Loucy (cell line): Measurements from ENCODE around the gene TMEM95.

Experiments used
- H2AFZ ChIP-seq: fragments of 200-600 bp; sonication (generic); 2 replicates; pipeline ENCODE4 v1.6.0; 2016; ENCODE audit warnings: antibody characterized with exemption, mild to moderate bottlenecking, low read length, moderate library complexity
- H3F3A ChIP-seq: fragments of 200-600 bp; 2 replicates; pipeline ENCODE4 v1.6.0; 2016; ENCODE audit warnings: antibody characterized with exemption, low read depth, mild to moderate bottlenecking
- H3K27me3 ChIP-seq: fragments of 200-600 bp; sonication (generic); 2 replicates; pipeline ENCODE4 v1.6.1; 2014; ENCODE audit warnings: low read length, mild to moderate bottlenecking; ENCODE audit not compliant: insufficient read depth, poor library complexity, severe bottlenecking
- H3K36me3 ChIP-seq: fragments of 200-600 bp; sonication (generic); 2 replicates; pipeline ENCODE4 v1.6.1; 2016; ENCODE audit warnings: low read length; ENCODE audit not compliant: insufficient read depth
- H3K4me1 ChIP-seq: fragments of 200-600 bp; sonication (generic); 2 replicates; pipeline ENCODE4 v1.5.1; 2014; ENCODE audit warnings: low read length, mild to moderate bottlenecking; ENCODE audit not compliant: insufficient read depth, poor library complexity, severe bottlenecking
- H3K4me2 ChIP-seq: fragments of 200-600 bp; sonication (generic); 2 replicates; pipeline ENCODE4 v1.6.0; 2014; ENCODE audit warnings: antibody characterized with exemption, low read length, low read depth, mild to moderate bottlenecking; ENCODE audit not compliant: poor library complexity, severe bottlenecking
- H3K4me3 ChIP-seq: fragments of 200-600 bp; sonication (generic); 2 replicates; pipeline ENCODE4 v1.5.1; 2014; ENCODE audit warnings: low read length, mild to moderate bottlenecking, mixed read lengths; ENCODE audit not compliant: poor library complexity, severe bottlenecking
- H3K79me2 ChIP-seq: fragments of 200-600 bp; sonication (generic); 2 replicates; pipeline ENCODE4 v1.6.1; 2014; ENCODE audit warnings: low read length; ENCODE audit not compliant: insufficient read depth
- H3K9ac ChIP-seq: fragments of 200-600 bp; sonication (generic); 2 replicates; pipeline ENCODE4 v1.6.0; 2014; ENCODE audit warnings: mild to moderate bottlenecking, low read depth, low read length, moderate library complexity; ENCODE audit not compliant: poor library complexity, severe bottlenecking
- H3K9me2 ChIP-seq: fragments of 200-600 bp; sonication (generic); replicated peaks from 2 replicates; pipeline ENCODE4 v1.6.1; 2016; ENCODE audit warnings: low read depth, low read length, mixed read lengths
- H3K9me3 ChIP-seq: fragments of 200-600 bp; sonication (generic); 2 replicates; pipeline ENCODE4 v1.6.1; 2014; ENCODE audit warnings: mild to moderate bottlenecking, antibody characterized with exemption, low read length, low read depth; ENCODE audit not compliant: insufficient read depth
- H4K20me1 ChIP-seq: fragments of 200-600 bp; sonication (generic); 2 replicates; pipeline ENCODE4 v1.6.0; 2014; ENCODE audit warnings: antibody characterized with exemption, low read length, mild to moderate bottlenecking; ENCODE audit not compliant: insufficient read depth, poor library complexity, severe bottlenecking
- EZH2phosphoT487 ChIP-seq: fragments of 200-600 bp; IDR thresholded peaks from 2 replicates; pipeline ENCODE4 v1.6.1; 2018; ENCODE audit warnings: antibody characterized with exemption, mild to moderate bottlenecking, moderate library complexity, borderline replicate concordance
- TF ChIP-seq, protein P1 (sequence below): fragments of 200-600 bp; sonication (generic); conservative IDR thresholded peaks from 2 replicates; pipeline ENCODE4 v1.5.1; 2014; ENCODE audit warnings: mild to moderate bottlenecking, antibody characterized with exemption, low read length

Gene TMEM95

DNA sequence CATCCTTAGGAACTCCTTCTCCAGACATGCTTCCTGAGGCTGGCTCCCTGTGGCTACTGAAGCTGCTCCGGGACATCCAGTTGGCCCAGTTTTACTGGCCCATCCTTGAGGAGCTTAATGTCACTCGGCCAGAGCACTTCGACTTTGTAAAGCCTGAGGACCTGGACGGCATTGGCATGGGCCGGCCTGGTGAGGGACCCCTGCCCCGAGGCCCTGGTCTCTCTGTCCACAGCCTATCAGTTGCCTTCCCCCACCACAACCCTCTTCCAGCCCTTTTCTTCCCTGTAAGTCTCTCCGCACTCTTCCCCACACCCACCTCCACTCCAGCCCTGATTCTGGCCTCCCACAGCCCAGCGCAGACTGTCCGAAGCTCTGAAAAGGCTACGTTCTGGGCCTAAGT is 27.9 kb downstream of the TMEM95 start:
- Histone ChIP-seq H3K9ac (no peak overlapping the region), H3K4me2 (no peak overlapping the region), H3K9me3 (no peaks in the 10 kb centered on the region), H4K20me1 (no peaks in the 10 kb centered on the region), H3K9me2 (no peaks in the 10 kb centered on the region), H3K79me2 (no peaks in the 10 kb centered on the region), H3K4me1 (no peaks in the 10 kb centered on the region), H2AFZ (no peak overlapping the region), H3K36me3 (no peaks in the 10 kb centered on the region), H3K27me3 (no peaks in the 10 kb centered on the region), H3K4me3 (no peak overlapping the region), H3F3A (no peaks in the 10 kb centered on the region)
- no peak for TF ChIP-seq EZH2phosphoT487
- TF ChIP-seq, protein P1, sequence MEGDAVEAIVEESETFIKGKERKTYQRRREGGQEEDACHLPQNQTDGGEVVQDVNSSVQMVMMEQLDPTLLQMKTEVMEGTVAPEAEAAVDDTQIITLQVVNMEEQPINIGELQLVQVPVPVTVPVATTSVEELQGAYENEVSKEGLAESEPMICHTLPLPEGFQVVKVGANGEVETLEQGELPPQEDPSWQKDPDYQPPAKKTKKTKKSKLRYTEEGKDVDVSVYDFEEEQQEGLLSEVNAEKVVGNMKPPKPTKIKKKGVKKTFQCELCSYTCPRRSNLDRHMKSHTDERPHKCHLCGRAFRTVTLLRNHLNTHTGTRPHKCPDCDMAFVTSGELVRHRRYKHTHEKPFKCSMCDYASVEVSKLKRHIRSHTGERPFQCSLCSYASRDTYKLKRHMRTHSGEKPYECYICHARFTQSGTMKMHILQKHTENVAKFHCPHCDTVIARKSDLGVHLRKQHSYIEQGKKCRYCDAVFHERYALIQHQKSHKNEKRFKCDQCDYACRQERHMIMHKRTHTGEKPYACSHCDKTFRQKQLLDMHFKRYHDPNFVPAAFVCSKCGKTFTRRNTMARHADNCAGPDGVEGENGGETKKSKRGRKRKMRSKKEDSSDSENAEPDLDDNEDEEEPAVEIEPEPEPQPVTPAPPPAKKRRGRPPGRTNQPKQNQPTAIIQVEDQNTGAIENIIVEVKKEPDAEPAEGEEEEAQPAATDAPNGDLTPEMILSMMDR, result no peak

DNA sequence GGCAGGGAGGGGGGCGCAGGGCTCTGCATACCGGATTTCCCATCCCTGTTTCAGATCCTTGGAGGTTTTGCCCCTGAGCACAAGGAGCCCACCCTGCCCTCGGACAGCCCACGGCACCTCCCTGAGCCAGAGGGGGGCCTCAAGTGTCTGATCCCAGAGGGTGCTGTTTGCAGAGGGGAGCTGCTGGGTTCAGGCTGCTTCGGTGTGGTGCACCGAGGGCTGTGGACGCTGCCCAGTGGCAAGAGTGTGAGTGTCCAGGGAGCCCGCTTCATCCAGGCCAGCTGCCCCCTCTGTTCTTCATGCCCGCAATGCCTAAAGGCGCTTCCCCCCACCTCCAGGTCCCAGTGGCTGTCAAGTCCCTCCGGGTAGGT is 28.4 kb downstream of the TMEM95 start:
- no peaks in the 10 kb centered on the region for H3K9me3 ChIP-seq
- TF ChIP-seq EZH2phosphoT487, result no peak
- TF ChIP-seq, protein P1, result no peak
- H3K4me3 ChIP-seq, result no peak overlapping the region
- H3K9ac ChIP-seq, result no peak overlapping the region
- H3K36me3 ChIP-seq, result no peaks in the 10 kb centered on the region
- H2AFZ ChIP-seq, result no peak overlapping the region
- no peak overlapping the region for H3K4me2 ChIP-seq
- no peaks in the 10 kb centered on the region for H3K27me3 ChIP-seq
- H4K20me1 ChIP-seq, result no peaks in the 10 kb centered on the region
- no peaks in the 10 kb centered on the region for H3F3A ChIP-seq
- no peaks in the 10 kb centered on the region for H3K9me2 ChIP-seq
- H3K4me1 ChIP-seq, result no peaks in the 10 kb centered on the region
- no peaks in the 10 kb centered on the region for H3K79me2 ChIP-seq

DNA sequence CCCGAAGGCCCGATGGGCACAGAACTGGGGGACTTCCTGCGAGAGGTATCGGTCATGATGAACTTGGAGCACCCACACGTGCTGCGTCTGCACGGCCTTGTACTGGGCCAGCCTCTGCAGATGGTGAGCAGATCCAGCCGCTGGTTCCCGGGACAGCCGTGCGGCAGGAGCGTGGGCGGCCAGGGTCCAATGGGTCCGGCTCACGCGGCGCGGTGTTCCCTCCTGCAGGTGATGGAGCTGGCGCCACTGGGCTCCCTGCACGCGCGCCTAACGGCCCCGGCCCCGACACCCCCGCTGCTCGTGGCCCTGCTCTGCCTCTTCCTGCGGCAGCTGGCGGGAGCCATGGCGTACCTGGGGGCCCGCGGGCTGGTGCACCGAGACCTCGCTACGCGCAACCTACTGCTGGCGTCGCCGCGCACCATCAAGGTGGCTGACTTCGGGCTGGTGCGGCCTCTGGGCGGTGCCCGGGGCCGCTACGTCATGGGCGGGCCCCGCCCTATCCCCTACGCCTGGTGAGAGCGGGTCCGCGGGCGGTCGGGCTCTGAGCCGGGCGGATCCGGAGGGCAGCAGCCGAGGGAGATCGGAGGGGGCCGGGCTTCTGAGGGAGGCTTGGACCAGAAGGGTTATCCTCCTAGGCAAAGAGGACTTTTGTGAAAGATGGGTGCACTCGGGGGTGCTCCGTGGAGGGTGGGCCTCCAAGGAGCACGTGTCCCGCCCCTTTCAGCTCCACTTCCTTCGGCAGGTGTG is 29.0 kb downstream of the TMEM95 start:
- Histone ChIP-seq H3K4me3 (peak overlapping the region; percentile 57), H2AFZ (peak overlapping the region; percentile 59; the same call in 1 of the 2 replicates), H3F3A (no peaks in the 10 kb centered on the region), H3K27me3 (no peaks in the 10 kb centered on the region), H3K9me3 (no peaks in the 10 kb centered on the region), H3K4me2 (peak overlapping the region; percentile 54), H3K9me2 (no peaks in the 10 kb centered on the region), H3K4me1 (no peaks in the 10 kb centered on the region), H3K79me2 (no peaks in the 10 kb centered on the region), H3K36me3 (no peaks in the 10 kb centered on the region), H4K20me1 (no peaks in the 10 kb centered on the region), H3K9ac (no peak overlapping the region)
- no peak for TF ChIP-seq EZH2phosphoT487
- TF ChIP-seq, protein P1, result no peak
